ENCODE results near the gene GDF10. TPM values are rescaled to one million over a fixed set of nuclear protein-coding genes. Genes with fewer than 3 reads are reported as not detected.
A peak's percentile ranks its signal among the peaks of the same experiment; 100 is the strongest.

GDF10 gene
- total RNA-seq, 1 donor from 2014 or later: not detected

DNA sequence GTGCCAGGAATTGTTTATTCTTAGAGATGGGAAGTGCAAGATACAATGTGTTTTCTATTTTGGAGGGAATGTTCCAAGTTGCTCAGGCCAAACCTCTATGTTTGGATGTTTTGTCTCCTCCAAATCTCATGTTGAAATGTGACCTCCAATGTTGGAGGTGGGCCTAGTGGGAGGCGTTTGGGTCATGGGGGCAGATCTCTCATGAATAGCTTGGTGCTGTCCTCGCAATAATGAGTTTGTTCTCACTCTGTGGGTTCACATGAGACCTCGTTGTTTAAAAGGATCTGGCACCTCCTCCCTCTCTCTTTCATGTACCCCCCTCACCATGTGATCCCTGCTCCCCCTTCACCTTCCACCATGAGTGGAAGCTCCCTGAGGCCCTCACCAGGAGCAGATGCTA lies 8.3 kb upstream of the GDF10 start:
- no peak for DNase-seq (ENCODE audit: extremely low read depth, low read depth, low spot score)

DNA sequence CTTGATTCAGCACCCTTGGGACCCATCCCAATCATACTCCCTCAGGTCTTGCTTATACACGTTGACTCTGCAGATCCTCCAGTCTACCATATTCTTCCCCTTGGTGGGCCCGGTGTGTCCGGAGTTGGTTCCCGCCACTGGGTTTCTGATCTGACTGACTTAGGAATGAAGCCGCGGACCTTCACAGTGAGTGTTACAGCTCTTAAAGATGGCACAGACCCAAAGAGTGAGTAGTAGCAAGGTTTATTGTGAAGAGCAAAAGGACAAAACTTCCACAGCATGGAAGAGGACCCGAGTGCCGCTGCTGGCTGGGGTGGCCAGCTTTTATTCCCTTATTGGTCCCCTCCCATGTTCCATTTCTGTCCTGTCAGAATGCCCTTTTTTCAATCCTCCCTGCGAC lies 5.9 kb upstream of the GDF10 start:
- no peak for DNase-seq (ENCODE audit: extremely low read depth, low read depth, low spot score)

DNA sequence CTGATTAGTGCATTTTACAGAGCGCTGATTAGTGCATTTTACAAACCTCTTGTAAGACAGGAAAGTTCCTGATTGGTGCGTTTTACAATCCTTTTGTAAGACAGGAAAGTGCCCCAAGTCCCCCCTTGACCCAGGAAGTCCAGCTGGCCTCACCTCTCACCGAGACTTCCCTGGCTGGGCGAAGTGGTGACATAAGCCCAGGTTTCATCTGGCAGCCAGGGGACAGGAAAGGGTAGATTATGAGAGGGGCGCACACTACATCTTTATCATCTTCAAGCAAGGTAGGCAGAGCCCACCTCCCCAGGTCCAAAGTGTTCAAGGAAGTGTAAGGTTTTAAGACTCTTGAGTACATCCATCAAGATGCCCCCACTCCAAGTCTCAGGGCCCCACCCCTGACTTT lies 5.5 kb upstream of the GDF10 start:
- DNase-seq (ENCODE audit: extremely low read depth, low read depth, low spot score): no peak

GRCh38 chr10:47295411-47295810 lies 4.6 kb upstream of the GDF10 start:
- no peak for DNase-seq (ENCODE audit: extremely low read depth, low read depth, low spot score)

- DNase-seq (ENCODE audit: extremely low read depth, low read depth, low spot score): no peak
Observed at GRCh38 chr10:47296156-47296894, 3.7 kb upstream of the GDF10 start.

DNA sequence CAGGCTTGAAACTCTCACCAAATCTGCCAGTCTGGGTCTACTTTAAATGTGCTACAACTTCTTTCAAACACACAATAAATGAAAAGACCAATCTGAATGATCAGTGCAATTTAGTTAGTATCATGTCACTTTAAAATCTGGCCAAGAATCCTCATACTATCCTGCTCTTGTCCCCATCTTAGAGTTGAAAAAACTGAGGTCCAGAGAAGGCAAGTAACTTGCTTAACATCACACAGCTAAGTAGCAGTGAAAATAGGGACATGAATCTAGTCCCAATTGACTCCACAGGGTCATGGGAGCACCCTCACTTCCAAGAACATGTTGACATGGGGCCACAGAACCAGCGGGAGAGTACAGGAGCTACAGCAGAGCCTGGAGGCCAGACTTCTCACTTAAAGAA lies 3.1 kb upstream of the GDF10 start:
- no peak for DNase-seq (ENCODE audit: extremely low read depth, low read depth, low spot score)

GRCh38 chr10:47297866-47298540 lies 2.0 kb upstream of the GDF10 start:
- DNase-seq (ENCODE audit: extremely low read depth, low read depth, low spot score): no peak

DNA sequence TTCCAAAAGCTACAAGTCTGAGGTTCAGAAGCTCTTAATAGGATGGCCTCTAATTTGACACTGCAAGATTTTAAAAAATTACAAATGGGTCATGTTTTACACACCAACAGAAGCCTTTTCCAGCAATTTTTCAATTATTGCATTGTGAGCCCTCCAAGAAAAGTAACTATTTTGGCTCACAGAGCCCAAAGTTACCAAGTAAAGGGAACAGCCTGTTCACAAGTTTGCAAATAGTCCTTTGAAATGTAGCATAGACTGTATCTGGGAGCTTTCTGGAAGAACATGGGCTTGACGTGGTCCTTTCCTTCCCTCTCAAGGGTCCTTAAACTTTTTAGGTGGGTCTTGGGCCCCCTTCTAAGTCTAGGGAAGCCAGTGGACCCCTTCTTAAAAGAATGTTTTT lies 1.3 kb upstream of the GDF10 start:
- DNase-seq (ENCODE audit: extremely low read depth, low read depth, low spot score): no peak

DNA sequence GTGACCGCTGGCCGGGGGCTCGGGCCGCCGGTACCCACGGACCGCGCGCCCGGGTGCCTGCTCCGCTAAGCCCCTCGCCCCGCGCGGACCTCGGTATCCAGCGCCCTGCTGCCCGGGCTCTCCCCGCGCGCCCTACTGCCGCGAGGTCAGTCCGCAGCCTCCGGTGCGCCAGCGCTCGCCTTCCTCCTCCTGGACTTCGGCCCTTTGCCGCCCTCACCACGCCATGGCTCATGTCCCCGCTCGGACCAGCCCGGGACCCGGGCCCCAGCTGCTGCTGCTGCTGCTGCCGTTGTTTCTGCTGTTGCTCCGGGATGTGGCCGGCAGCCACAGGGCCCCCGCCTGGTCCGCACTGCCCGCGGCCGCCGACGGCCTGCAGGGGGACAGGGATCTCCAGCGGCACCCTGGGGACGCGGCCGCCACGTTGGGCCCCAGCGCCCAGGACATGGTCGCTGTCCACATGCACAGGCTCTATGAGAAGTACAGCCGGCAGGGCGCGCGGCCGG lies 483 bp downstream of the GDF10 start:
- DNase-seq (ENCODE audit: extremely low read depth, low read depth, low spot score): no peak

DNA sequence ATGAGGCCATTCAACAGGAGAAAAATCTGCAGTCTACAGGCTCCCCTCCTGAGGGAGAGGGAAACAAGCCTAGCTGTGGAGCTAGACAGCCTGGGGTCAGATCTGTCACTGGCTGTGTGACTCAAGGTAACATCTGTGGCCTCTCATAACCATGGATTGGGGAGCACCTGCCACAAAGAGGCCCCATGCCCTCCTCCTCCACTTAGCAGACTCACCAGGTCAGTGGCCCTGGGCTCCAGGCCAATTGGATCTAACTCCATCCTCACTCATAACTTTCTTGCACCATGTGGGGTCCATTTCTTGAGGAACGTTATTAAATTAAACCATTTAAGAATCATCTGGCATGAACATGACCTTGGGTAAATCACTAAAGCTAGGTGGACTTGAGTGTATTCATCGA lies 1.8 kb downstream of the GDF10 start:
- DNase-seq (ENCODE audit: extremely low read depth, low read depth, low spot score): no peak

DNA sequence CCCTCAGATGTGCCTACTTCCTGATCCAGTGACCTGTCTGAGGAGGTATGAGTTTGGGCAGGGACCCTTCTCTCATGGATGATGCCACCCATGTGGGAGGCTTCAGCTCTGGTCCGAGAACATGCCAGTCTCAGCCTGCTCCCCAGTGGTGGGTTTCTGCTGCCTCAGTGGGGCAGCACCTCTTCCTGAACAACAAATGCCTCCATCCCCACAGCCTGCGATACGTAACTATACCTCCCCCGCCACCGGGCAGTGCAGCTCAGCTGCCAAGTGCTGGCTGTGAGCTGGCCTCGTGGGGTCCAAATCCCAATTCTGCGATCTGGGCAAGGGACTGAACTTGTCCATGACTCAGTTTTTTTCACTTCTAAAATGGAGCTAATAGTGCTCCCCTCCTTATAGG lies 3.1 kb downstream of the GDF10 start:
- no peak for DNase-seq (ENCODE audit: extremely low read depth, low read depth, low spot score)

DNA sequence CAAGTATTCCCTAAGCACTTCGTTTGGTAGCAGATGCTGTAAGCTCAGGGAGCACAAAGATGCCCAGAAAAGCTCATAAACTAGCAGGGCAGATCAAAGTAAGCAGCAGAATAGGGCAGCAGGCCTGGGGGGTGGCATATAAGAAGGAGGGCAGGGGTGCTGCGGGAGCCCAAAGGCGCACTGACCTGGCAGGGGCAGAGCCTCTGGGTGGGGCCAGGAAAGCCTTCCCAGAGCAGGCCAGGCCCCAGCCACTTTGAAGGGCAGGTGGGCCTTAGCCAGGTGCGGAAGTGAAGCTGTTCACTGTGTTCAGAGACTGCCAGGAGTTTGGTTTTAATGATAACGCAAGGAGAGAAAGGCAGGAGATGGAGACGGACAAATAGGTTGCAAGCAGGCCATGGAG lies 3.9 kb downstream of the GDF10 start:
- no peak for DNase-seq (ENCODE audit: extremely low read depth, low read depth, low spot score)

- DNase-seq (ENCODE audit: extremely low read depth, low read depth, low spot score): no peak
Observed at GRCh38 chr10:47305566-47305965, 5.6 kb downstream of the GDF10 start.

DNA sequence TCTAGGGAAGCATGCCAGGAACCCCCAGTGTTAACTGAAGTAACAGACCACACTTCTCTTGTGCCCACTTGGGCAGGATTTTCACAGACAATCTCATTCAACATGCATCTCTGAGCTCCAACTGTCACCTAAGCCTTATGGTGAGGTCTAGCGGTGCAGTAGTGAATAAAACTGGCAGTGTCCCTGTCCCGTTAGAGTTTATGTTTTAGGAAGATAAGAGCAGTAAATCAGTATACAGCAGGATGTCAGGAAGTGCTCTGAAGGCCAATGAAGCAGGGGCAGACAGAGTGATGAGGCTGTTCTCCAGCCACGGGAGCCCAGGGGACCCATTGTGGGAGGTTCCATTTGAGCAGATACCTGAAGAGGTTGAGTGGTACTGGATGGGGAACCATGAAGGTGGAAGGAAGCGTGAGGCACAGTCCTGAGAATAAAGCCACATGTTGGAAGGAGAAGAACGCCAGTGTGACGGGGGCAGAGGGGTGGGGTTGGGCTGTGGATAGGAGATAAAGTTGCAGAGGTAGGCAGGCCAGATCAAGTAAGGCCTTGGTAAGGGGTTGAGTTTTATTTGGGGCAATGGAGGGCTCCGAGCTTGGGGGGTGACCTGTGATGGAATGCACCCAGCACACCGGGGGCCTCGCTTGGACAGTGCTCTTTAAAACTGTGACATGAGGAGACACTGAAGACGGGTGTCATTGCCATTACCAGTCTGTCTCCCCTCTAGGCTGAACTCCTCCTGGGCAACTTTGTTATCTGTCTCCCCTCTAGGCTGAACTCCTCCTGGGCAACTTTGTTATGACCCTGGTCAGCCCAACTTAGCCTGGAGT lies 6.6 kb downstream of the GDF10 start:
- no peak for DNase-seq (ENCODE audit: extremely low read depth, low read depth, low spot score)

DNA sequence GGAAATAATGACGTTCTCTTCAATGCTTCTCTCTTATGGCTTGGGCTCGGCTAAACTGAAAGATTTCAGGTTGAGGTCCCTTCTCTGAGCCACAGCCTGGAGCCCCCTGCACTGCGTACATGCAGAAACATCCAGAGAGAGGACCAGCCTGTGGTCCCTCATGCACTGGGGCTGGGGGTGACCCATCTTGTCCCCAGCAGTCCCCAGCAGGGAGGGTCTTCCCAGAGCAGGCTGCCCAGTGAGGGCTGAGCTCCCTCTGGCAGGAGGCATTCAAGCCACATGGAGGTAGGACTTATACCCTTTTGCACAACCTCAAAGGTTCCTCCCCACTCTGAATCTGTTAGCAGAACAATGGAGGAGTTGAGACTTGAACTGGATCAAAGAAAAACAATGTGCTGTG lies 7.4 kb downstream of the GDF10 start:
- DNase-seq (ENCODE audit: extremely low read depth, low read depth, low spot score): no peak

DNA sequence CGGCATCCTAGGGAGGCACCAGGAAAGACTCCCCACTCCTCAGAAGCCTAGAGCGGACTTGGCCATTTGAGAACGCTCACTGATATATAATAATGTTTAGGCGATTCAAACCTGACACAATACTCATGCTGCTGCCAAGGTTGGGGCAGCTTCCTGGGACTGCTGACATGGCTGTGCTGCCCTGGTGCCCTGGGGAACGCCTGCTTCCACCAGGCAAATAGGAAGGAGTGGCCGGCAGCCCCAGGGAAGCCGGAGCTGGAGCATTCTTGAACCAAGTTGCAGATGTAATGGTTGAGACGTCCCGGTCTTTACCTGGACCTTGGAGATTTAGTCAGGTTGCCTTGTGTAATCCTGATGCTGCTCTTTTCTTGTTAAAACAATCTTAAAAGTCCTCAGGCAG lies 8.8 kb downstream of the GDF10 start:
- no peak for DNase-seq (ENCODE audit: extremely low read depth, low read depth, low spot score)

DNA sequence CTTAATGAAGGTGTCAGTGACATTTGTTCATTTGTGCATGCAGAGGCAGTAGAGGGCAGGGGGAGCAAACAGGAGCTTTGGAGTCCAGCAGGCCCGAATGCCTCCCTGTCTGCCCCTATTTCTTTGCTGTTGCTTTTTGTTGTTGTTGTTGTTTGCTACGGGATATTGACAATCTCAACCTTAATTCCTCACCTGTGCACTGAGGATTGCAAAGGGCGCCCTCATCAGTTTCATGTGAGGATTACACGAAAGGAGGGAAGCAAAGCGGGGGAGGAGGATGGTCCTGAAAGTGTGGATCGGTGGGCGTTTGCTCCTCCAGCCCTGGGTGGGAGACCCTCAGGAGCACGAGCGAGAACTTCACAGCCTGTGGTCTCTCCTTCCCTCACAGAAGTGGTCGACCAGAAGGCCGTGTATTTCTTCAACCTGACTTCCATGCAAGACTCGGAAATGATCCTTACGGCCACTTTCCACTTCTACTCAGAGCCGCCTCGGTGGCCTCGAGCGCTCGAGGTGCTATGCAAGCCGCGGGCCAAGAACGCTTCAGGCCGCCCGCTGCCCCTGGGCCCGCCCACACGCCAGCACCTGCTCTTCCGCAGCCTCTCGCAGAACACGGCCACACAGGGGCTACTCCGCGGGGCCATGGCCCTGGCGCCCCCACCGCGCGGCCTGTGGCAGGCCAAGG lies 9.6 kb downstream of the GDF10 start:
- no peak for DNase-seq (ENCODE audit: extremely low read depth, low read depth, low spot score)

GRCh38 chr10:47310090-47310505 lies 10.1 kb downstream of the GDF10 start:
- no peak for DNase-seq (ENCODE audit: extremely low read depth, low read depth, low spot score)

DNA sequence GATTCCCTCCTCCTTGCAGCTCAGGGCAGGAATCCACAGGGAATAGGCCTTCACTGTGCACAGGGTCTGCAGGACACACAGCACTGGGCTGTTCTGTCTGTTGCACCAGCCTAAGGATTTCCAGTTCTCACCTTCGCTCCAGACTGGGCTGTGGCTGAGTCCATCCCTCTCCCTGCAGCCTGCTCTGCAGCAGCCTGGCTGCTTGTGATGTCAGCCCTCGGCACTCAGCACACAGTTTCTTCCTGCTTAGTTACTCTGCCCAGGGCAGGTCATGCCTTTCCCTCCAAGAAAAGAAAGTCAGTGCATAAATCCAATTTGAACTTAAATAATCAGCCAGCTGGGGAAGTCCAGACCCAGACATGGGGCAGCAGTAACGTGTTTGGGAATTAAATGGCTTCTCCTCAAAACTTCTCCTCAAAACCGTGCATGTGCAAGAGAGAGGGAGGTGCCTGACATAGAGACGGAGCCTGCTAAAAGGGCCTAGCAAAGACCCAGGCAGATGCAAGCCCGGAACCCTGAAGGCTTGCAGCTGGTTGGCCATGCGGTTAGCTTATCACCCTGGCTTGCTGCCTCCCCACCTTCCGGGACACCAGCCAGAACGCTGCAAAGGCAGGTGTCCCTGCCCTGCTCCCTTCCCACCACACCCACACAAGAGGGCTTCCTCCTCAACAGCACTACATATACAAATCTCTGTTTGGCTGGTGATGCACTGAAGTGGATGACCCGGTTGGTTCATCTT lies 11.4 kb downstream of the GDF10 start:
- DNase-seq (ENCODE audit: extremely low read depth, low read depth, low spot score): no peak

- DNase-seq (ENCODE audit: extremely low read depth, low read depth, low spot score): peak; percentile 5
Observed at GRCh38 chr10:47311932-47312662, 12.1 kb downstream of the GDF10 start.

All from glomerular endothelial cell (primary cell).